A204.1 (cell line): Measurements from ENCODE around the gene LARP6.
A peak's percentile ranks its signal among the peaks of the same experiment; 100 is the strongest.
"Not testable (repeated sequence)": the region's sequence is repeated elsewhere in the genome, so short reads cannot be mapped to it uniquely, and the experiment has no call there.

Experiments used
- FAIRE-seq: peaks from 2 replicates; lab custom pipeline; 2012; peaks lifted over from hg19 to GRCh38; lab: Jason Lieb, UNC

LARP6 gene

DNA sequence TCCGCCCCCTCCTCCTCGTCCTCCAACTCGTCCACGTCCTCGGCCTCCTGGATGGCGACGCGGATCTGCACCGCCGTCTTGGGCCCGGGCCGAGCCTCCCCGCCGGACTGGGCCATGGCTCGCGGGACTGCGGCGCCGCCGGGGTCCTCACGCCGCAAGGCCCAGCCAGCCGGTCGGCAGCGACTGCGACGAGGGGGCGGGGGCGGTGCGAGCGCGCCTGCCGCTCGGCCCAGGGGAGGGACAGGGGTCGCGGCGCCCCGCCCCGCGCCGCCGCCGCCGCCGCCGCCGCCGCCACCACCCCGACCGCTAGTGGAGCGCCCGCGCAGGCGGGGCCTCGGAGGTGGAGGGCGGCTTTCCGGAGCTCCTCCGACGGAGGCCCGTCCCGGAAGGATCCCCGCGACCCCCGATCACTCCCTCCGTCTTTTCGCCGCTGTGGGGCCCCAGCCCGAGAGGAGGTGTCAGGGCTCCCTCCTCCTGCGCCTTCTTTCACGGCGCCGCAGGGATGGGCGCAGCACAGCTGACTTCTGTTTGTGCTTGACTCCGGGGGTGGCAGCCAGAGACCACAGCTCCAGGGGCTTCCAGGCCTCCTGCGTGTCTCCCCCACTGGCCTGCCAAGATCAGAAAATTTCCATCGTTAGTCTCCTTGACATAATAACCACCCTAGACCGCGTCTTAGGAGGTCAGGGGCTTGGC lies at the start of gene LARP6:
Gene LARP6, minus strand, starts transcription at position 185 of the 693 bp plus-strand sequence. Its CDS starts 69 bp downstream, at position 116.
- FAIRE-seq: no peak

- no peak for FAIRE-seq
Measured at GRCh38 chr15:70902107-70902506, 48.1 kb upstream of the LARP6 start.

DNA sequence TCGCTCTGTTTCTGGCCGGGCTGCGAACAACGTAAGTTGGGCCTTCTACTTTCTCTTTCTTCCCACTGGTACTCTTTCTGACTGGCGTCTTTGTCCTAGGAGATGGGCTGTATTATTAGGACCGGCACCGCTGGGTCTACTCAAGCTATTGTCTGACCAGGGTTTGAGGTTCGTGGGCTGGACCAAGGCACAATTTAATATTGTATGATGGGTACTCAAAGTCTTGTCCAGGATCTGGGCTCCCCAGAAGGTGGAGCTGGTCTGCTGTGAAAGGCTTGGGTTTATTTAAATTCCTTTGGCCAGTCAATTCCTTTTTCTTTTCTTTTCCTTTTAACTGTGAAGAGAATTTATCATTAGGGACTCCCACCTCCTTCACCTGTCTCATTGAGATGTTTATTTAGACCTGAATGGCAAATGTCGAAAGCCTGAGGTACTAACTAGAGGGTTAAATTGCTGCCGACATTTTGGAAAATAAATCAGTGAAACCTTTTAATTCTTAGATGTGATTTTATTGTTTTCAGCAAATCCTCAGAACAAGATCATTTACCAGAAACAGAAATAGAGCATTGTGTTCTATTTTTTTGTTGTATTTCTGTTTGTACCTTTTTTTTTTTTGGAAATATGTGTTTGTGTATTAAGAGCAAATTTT lies 39.1 kb upstream of the LARP6 start:
- FAIRE-seq: peak; percentile 55

DNA sequence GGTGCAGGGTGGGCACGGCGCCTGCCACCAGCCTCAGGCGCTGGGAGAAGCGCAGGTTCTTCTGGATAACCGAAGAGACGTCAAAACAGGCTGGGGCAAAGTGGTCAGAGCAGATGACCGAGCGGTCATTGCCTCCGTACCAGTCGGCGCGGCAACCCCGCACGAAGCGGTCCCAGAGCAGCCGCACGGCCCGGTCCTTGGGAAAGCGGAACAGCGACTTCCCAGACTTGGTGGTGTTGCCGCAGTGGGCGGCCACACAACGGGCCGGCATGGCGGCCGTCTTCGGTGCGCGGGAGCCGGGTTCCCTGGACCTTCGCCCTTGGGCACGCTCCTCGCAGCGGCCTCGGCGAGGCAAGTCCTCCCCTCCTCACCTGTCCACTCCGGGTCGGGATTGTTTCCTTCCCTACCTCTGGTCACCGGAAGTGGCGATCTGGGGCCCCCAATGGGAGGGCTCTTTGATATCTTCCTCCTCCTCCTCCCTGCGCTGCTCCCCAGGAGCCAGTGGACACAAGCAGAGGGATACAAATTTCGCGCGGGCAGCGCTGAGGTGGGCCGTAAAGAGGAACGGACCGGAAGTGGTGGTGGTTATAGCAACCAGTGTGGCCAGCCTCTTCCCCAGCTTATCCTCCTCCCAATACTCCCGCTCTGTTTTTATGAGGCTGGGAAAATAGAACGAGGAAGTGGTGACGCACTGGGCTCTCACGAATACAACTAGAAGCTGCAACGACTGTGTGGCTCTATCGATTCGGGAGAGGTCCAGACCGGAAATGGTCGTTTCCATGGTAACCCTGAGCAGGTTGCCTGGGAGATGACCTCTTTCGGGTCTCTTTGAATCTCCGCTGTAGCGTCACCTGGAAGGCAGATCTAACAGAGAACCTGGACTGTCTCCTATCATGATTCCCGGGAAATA lies 38.3 kb upstream of the LARP6 start, which contains the start of the genes LRRC49 and THAP10:
Gene LRRC49, plus strand, starts transcription at position 825 of the 910 bp plus-strand sequence. Its CDS starts 69 bp downstream, at position 894.
Gene THAP10, minus strand, starts transcription at position 432 of the 910 bp plus-strand sequence. Its CDS starts 161 bp downstream, at position 271.
- FAIRE-seq: peak; percentile 96

DNA sequence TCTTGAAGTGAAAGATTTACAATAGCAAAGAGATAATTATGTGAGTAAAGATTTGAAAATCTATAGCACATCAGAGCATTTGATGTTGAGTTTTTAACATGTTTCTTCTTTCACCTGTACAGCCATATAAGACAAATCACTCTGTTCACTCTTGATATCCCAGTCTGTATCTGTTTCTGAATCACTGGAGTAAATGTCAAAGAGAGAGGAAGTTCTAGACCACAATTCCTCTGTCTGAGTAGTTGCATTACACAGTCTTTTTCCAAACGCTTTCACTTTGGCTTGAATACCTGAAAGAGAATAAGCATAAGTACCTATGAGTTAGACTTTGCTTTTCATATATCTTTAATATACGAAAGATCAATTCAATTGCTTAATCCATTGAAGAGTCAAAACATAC lies 28.4 kb upstream of the LARP6 start:
- FAIRE-seq: no peak

- no peak for FAIRE-seq
Measured at GRCh38 chr15:70880781-70881180, 26.8 kb upstream of the LARP6 start.

DNA sequence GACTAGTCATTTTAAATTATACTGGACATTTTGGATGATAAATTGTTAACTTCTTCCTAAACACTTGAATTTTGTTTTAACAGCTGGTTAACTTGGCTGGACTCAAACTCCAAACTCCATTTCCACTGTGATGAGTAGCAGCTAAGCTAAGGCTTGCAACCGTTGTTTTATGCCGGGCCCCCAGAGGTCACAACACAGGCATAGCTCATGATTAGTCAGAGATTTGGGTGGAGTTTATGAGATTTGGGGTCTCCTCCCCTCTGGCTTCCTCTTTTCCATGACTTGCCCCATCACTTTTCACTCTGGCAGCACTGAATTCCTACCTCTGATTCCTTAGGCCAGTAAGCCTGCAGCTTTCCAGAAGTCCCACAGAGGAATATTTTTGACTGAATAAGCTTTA lies 25.4 kb upstream of the LARP6 start:
- FAIRE-seq: no peak

DNA sequence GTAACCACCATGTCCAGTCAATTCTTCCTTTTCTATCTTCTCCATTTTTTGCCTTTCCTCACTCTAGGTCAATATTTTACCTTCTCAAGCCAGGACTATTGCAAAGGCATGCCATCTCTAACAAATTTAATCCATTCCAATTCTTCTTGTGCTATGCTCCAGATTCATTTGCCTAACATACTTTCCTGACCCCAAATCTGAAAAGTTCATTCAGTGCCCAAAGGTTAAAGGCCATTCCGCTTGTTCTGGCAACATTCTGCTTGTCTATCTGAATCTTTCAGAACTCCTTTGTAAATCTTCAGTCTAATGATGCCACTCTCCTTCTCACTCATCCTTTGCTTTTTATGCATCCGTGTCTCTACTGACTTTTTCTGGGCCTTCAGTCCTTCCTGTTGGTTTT lies 22.7 kb upstream of the LARP6 start:
- no peak for FAIRE-seq

DNA sequence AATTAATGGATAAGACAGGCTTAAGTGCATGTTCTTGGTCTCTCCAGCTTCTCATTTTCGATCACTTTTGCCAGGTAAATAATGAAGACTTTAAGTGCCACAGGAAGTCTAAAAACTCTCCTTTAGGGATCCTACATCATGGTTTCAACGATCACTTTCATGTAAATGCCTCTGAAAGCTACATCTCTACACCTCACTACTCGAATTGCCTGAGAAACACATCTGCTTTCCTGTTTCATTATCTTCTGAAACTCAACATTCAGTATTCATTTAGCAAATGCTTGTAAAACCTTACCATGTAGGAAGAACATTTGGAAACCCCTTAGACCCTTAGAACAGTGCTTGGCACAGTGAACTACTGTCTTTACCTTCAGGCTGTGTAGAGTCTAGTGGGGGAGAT lies 22.1 kb upstream of the LARP6 start:
- no peak for FAIRE-seq

DNA sequence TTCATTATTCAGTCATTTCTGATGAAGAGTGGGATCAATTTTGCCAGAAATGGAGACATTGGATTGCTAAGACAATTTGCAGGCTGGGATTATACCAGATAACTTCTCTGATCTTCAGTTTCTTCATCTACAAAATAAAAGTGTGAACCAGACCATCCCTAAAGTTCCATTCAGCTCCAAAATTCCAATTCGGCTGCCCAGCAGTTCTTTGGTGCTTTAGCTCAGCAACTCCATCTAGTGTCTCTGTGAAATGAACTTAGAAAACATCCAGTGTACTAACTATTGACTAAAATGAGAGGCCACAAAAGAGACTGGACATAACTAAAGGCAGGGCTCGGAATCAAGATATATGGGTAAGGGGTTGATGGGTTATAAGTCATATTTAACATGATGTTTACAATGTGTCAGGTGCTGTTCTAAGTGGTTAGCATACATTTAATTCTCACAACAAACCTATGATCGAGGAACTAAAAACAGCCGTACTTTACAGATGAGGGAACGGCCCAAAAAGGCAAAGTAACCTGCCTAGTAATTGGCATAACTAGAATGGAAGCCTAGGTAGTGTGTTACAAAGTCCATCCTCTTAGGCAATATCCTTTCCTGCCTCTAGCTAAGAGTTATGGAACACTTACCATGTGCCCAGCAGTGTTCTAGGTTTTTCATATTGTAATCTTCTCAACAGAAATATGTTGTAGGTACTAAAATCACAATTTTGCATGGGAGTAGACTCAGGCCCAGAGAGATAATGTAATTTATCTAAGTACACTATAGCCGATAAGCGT lies 21.2 kb upstream of the LARP6 start:
- peak; percentile 96 for FAIRE-seq

GRCh38 chr15:70873232-70874054 lies 19.5 kb upstream of the LARP6 start:
- no peak for FAIRE-seq

DNA sequence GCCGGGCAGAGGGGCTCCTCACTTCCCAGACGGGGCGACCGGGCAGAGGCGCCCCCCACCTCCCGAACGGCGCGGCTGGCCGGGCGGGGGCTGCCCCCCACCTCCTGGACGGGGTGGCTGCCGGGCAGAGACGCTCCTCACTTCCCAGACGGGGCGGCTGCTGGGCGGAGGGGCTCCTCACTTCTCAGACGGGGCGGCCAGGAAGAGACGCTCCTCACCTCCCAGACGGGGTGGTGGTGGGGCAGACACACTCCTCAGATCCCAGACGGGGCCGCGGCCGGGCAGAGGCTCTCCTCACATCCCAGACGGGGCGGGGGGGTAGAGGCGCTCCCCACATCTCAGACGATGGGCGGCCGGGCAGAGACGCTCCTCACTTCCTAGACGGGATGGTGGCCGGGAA lies 17.5 kb upstream of the LARP6 start:
- FAIRE-seq: not testable (repeated sequence)

- FAIRE-seq: no peak
Measured at GRCh38 chr15:70870051-70870450, 16.1 kb upstream of the LARP6 start.

- FAIRE-seq: no peak
Measured at GRCh38 chr15:70869346-70869745, 15.4 kb upstream of the LARP6 start.

- FAIRE-seq: no peak
Measured at GRCh38 chr15:70867911-70868467, 14.0 kb upstream of the LARP6 start.

GRCh38 chr15:70866982-70867641 lies 13.2 kb upstream of the LARP6 start:
- no peak for FAIRE-seq

DNA sequence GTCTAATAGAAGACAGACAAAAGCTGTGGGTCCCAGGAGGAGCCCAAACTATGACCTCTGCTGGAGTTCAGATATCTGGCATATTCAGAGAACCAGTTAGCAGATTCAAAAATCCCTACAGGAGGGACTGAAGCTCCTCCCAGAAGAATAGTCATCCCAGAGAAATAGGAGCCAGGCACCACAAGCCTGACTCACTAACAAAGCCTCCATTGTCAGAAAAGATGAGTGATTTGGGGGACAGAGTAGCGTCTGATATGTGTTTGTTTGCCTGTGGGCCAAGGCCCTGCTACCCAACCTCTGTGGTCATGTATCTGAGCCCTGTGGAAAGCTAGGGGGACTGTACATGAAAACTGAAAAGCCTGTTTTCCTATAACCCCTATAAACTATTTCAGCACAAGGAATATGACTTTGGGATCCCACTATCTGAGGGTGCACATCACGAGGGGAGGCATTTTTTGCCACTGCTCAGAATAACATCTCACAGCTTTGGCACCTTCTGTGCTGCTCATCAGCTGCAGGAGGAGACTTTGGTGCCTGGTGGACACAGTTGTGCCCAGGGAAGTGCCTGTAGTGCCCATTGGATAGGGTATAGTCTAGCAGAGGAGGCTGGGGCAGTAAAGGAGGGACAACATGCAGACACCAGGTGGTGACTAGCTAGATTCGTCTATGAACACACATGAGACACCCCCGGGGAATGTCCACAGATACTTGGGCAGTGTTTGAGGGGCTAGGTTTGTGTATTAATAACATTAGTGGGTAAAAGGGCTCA lies 9.7 kb upstream of the LARP6 start:
- FAIRE-seq: peak; percentile 25

GRCh38 chr15:70859998-70860397 lies 6.0 kb upstream of the LARP6 start:
- FAIRE-seq: no peak

DNA sequence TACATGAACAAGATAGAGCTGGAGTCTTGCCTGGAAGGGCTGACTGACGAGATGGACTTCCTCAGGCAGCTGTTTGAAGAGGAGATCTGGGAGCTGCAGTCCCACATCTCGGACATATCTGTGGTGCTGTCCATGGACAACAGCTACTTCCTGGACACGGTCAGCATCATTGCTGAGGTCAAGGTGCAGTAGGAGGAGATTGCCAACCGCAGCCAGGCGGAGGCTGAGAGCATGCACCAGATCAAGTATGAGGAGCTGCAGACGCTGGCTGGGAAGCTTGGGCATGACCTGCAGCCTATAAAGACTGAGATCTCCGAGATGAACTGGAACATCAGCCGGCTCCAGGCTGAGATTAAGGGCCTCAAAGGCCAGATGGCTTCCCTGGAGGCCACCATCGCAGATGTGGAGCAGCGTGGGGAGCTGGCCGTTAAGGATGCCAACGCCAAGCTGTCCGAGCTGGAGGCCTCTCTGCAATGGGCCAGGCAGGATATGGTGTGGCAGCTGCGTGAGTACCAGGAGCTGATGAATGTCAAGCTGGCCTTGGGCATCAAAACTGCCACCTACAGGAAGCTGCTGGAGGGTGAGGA lies 5.5 kb upstream of the LARP6 start:
- FAIRE-seq: no peak
